Activated CD8-positive, alpha-beta memory T cell treated with anti-CD3 and anti-CD28 coated beads, Interleukin-2, amount 10 ng/mL, durations not matched to agents 7 days and 5 days (primary cell): ENCODE measurements around the gene HPN. TPM values are rescaled to one million over a fixed set of nuclear protein-coding genes. Genes with fewer than 3 reads are reported as not detected.
"Not testable (repeated sequence)": the region's sequence is repeated elsewhere in the genome, so short reads cannot be mapped to it uniquely, and the experiment has no call there.

Experiments
- ATAC-seq: fragments of 150-1000 bp; cut with Tn5 transposase; one replicate; pipeline ENCODE4 v1.10.0; 2021; ENCODE audit warnings: moderate library complexity
- CTCF ChIA-PET: fragments of 350-600 bp; sonication (Branson Sonifier 250); formaldehyde crosslinking; loops from one replicate; lab custom pipeline; 2021; ENCODE audit warnings: antibody characterized with exemption; lab: Charles Lee
- DNase-seq: peaks from one replicate; pipeline ENCODE4 v3.0.0-alpha.2; 2020
- H3K27ac Mint-ChIP-seq: one replicate; pipeline ENCODE4 v1.8.0; 2021; ENCODE audit warnings: mild to moderate bottlenecking, mixed read lengths
- H3K27me3 Mint-ChIP-seq: one replicate; pipeline ENCODE4 v1.8.0; 2021; ENCODE audit warnings: mixed read lengths
- H3K36me3 Mint-ChIP-seq: one replicate; pipeline ENCODE4 v1.8.0; 2021; ENCODE audit warnings: mild to moderate bottlenecking, mixed read lengths
- H3K4me1 Mint-ChIP-seq: one replicate; pipeline ENCODE4 v1.8.0; 2021; ENCODE audit warnings: mixed read lengths
- H3K4me3 Mint-ChIP-seq: one replicate; pipeline ENCODE4 v1.8.0; 2021; ENCODE audit warnings: mild to moderate bottlenecking, moderate library complexity, mixed read lengths
- H3K9me3 Mint-ChIP-seq: one replicate; pipeline ENCODE4 v1.8.0; 2022; ENCODE audit warnings: low read depth, mixed read lengths
- total RNA-seq, 2 experiments: library from RNA; stranded (reverse); gene quantifications; one replicate each; pipeline ENCODE4 v1.2.3, GENCODE V29; 2021

The HPN gene
- total RNA-seq, 2 experiments from 2014 or later: not detected

GRCh38 chr19:35002037-35002535, 39.4 kb upstream of the HPN start:
- Mint-ChIP-seq H3K4me3 (peak overlapping the region; percentile 91), H3K36me3 (peaks cover 28% of the 10 kb centered on the region), H3K27ac (peak overlapping the region; percentile 91), H3K4me1 (peaks cover 60% of the 10 kb centered on the region), H3K27me3 (no peaks in the 10 kb centered on the region), H3K9me3 (no peaks in the 10 kb centered on the region)
- CTCF ChIA-PET: interaction anchor here (1.3 to 4.4 kb wide), 5 partner anchors 10 to 35 kb away, joined by 3 to 38 read pairs (median 3); no protein-coding TSS in a partner anchor
- DNase-seq (no peak), ATAC-seq (no peak)

GRCh38 chr19:35004517-35005255, 36.8 kb upstream of the HPN start:
- Mint-ChIP-seq H3K36me3 (peaks cover 33% of the 10 kb centered on the region), H3K27me3 (no peaks in the 10 kb centered on the region), H3K4me1 (peaks cover 41% of the 10 kb centered on the region), H3K9me3 (no peaks in the 10 kb centered on the region), H3K4me3 (no peak overlapping the region), H3K27ac (no peak overlapping the region)
- CTCF ChIA-PET: no interaction called here
- ATAC-seq: no peak
- no peak for DNase-seq

GRCh38 chr19:35005256-35005977, 36.1 kb upstream of the HPN start:
- CTCF ChIA-PET: no interaction called here
- ATAC-seq (no peak), DNase-seq (no peak)
- H3K27me3 Mint-ChIP-seq: no peaks in the 10 kb centered on the region
- H3K9me3 Mint-ChIP-seq: no peaks in the 10 kb centered on the region
- H3K4me1 Mint-ChIP-seq: peaks cover 45% of the 10 kb centered on the region
- no peak overlapping the region for H3K4me3 Mint-ChIP-seq
- H3K27ac Mint-ChIP-seq: no peak overlapping the region
- H3K36me3 Mint-ChIP-seq: peaks cover 37% of the 10 kb centered on the region

- H3K27me3 Mint-ChIP-seq, H3K27ac Mint-ChIP-seq, ATAC-seq, H3K9me3 Mint-ChIP-seq, H3K4me3 Mint-ChIP-seq, DNase-seq, CTCF ChIA-PET: not testable (repeated sequence)
- H3K36me3 Mint-ChIP-seq: peaks cover 38% of the 10 kb centered on the region
- peaks cover 49% of the 10 kb centered on the region for H3K4me1 Mint-ChIP-seq
Observed at GRCh38 chr19:35006007-35006341, 35.5 kb upstream of the HPN start.

GRCh38 chr19:35006342-35006998, 35.1 kb upstream of the HPN start:
- no peak for DNase-seq
- no peaks in the 10 kb centered on the region for H3K27me3 Mint-ChIP-seq
- peaks cover 49% of the 10 kb centered on the region for H3K4me1 Mint-ChIP-seq
- ATAC-seq: no peak
- H3K4me3 Mint-ChIP-seq: no peak overlapping the region
- H3K9me3 Mint-ChIP-seq: no peaks in the 10 kb centered on the region
- H3K36me3 Mint-ChIP-seq: peaks cover 38% of the 10 kb centered on the region
- CTCF ChIA-PET: interaction anchor here (1.5 to 2.6 kb wide), 2 partner anchors 9 to 34 kb away, joined by 3 to 12 read pairs; no protein-coding TSS in a partner anchor
- peak overlapping the region; percentile 20 for H3K27ac Mint-ChIP-seq

- CTCF ChIA-PET: interaction anchor here (1.5 to 2.6 kb wide), 2 partner anchors 10 to 35 kb away, joined by 3 to 12 read pairs; no protein-coding TSS in a partner anchor
- no peak for DNase-seq
- Mint-ChIP-seq H3K4me1 (peaks cover 49% of the 10 kb centered on the region), H3K27me3 (no peaks in the 10 kb centered on the region), H3K27ac (peak overlapping the region; percentile 20), H3K9me3 (no peaks in the 10 kb centered on the region), H3K36me3 (peaks cover 36% of the 10 kb centered on the region), H3K4me3 (no peak overlapping the region)
- no peak for ATAC-seq
Observed at GRCh38 chr19:35006999-35007365, 34.5 kb upstream of the HPN start.

- not testable (repeated sequence) for DNase-seq, H3K4me3 Mint-ChIP-seq, ATAC-seq, H3K27ac Mint-ChIP-seq, H3K9me3 Mint-ChIP-seq, H3K27me3 Mint-ChIP-seq
- peaks cover 36% of the 10 kb centered on the region for H3K36me3 Mint-ChIP-seq
- H3K4me1 Mint-ChIP-seq: peaks cover 49% of the 10 kb centered on the region
- CTCF ChIA-PET: interaction anchor here (1.3 to 2.6 kb wide), 3 partner anchors 10 to 35 kb away, joined by 3 to 12 read pairs (median 5); no protein-coding TSS in a partner anchor
Observed at GRCh38 chr19:35007427-35007826, 34.1 kb upstream of the HPN start.

- no peaks in the 10 kb centered on the region for H3K27me3 Mint-ChIP-seq
- CTCF ChIA-PET: interaction anchor here (0.6 to 2.6 kb wide), 3 partner anchors 35 to 103 kb away, joined by 4 to 12 read pairs (median 5); no protein-coding TSS in a partner anchor
- no peaks in the 10 kb centered on the region for H3K9me3 Mint-ChIP-seq
- H3K27ac Mint-ChIP-seq: no peak overlapping the region
- no peak overlapping the region for H3K4me3 Mint-ChIP-seq
- DNase-seq (no peak), ATAC-seq (no peak)
- peaks cover 49% of the 10 kb centered on the region for H3K4me1 Mint-ChIP-seq
- H3K36me3 Mint-ChIP-seq: peaks cover 34% of the 10 kb centered on the region
Observed at GRCh38 chr19:35008891-35009341, 32.6 kb upstream of the HPN start.

GRCh38 chr19:35009424-35010415, 31.8 kb upstream of the HPN start:
- CTCF ChIA-PET: interaction anchor here (1.3 to 8.4 kb wide), 3 partner anchors 8 to 37 kb away, joined by 4 to 97 read pairs (median 38); partner anchors contain the start of gene GRAMD1A
- Mint-ChIP-seq H3K4me1 (peaks cover 51% of the 10 kb centered on the region), H3K9me3 (no peaks in the 10 kb centered on the region), H3K27ac (peak overlapping the region; percentile 31), H3K4me3 (no peak overlapping the region), H3K36me3 (peaks cover 40% of the 10 kb centered on the region), H3K27me3 (no peaks in the 10 kb centered on the region)
- ATAC-seq (no peak), DNase-seq (no peak)

GRCh38 chr19:35011091-35011689, 30.3 kb upstream of the HPN start:
- Mint-ChIP-seq H3K27me3 (no peaks in the 10 kb centered on the region), H3K9me3 (no peaks in the 10 kb centered on the region), H3K4me1 (peaks cover 55% of the 10 kb centered on the region), H3K27ac (peak overlapping the region; percentile 77), H3K36me3 (peaks cover 43% of the 10 kb centered on the region), H3K4me3 (no peak overlapping the region)
- ATAC-seq: peak; percentile 44
- CTCF ChIA-PET: interaction anchor here (0.7 to 8.4 kb wide), 7 partner anchors 10 to 44 kb away, joined by 3 to 97 read pairs (median 8); partner anchors contain the start of gene GRAMD1A
- peak; percentile 66 for DNase-seq

- peaks cover 39% of the 10 kb centered on the region for H3K36me3 Mint-ChIP-seq
- peaks cover 52% of the 10 kb centered on the region for H3K4me1 Mint-ChIP-seq
- no peaks in the 10 kb centered on the region for H3K9me3 Mint-ChIP-seq
Observed at GRCh38 chr19:35011737-35012682, 29.5 kb upstream of the HPN start.

More at GRCh38 chr19:35011737-35012682, 29.5 kb upstream of the HPN start:
- CTCF ChIA-PET: interaction anchor here (0.8 to 8.4 kb wide), 14 partner anchors 10 to 48 kb away, joined by 3 to 97 read pairs (median 6); partner anchors contain the start of genes GRAMD1A and ZNF792
- Mint-ChIP-seq H3K4me3 (no peak overlapping the region), H3K27me3 (no peaks in the 10 kb centered on the region), H3K27ac (peak overlapping the region; percentile 77)
- DNase-seq (no peak), ATAC-seq (peak; percentile 28)
